PC-3 (cell line): ENCODE data around the gene RNF150. TPM values are rescaled to one million over a fixed set of nuclear protein-coding genes. Genes with fewer than 3 reads are reported as not detected.
A peak's percentile ranks its signal among the peaks of the same experiment; 100 is the strongest.

Source experiments
- ATAC-seq: fragments of 200-7000 bp; cut with Tn5 transposase; 2 replicates; pipeline ENCODE4 v1.9.1; 2020; ENCODE audit warnings: mild to moderate bottlenecking, moderate library complexity
- BruUV-seq: library from RNA; stranded (reverse); fragments of 400-500 nt; replicated peaks from 2 replicates; lab custom pipeline; 2021; lab: Mats Ljungman, UMichigan
- CTCF ChIA-PET: fragments of 300-600 bp; sonication (Branson Sonifier 250); formaldehyde crosslinking; loops from one replicate; lab custom pipeline; 2022; ENCODE audit warnings: antibody characterized with exemption; lab: Charles Lee
- POLR2A ChIA-PET: fragments of 300-600 bp; sonication (Branson Sonifier 250); formaldehyde crosslinking; loops from one replicate; lab custom pipeline; 2022; ENCODE audit warnings: antibody characterized with exemption; ENCODE audit not compliant: unreplicated experiment; lab: Charles Lee
- DNase-seq: peaks from one replicate; pipeline ENCODE4 v3.0.0-alpha.2; 2015
- H2AFZ ChIP-seq: fragments of 300-600 bp; sonication (generic); 2 replicates; pipeline ENCODE4 v1.6.0; 2016; ENCODE audit warnings: antibody characterized with exemption, low read length
- H3F3A ChIP-seq: fragments of 300-600 bp; sonication (generic); one replicate; pipeline ENCODE4 v1.6.0; 2017; ENCODE audit warnings: antibody characterized with exemption, low read length, control low read depth, mild to moderate bottlenecking; ENCODE audit not compliant: unreplicated experiment
- H3K27ac ChIP-seq: fragments of 300-600 bp; sonication (generic); 2 replicates; pipeline ENCODE4 v1.5.1; 2016; ENCODE audit warnings: mild to moderate bottlenecking, low read length
- H3K27me3 ChIP-seq: fragments of 300-600 bp; sonication (generic); 2 replicates; pipeline ENCODE4 v1.6.1; 2016; ENCODE audit warnings: low read length, mixed read lengths
- H3K36me3 ChIP-seq: fragments of 300-600 bp; sonication (generic); 2 replicates; pipeline ENCODE4 v1.6.1; 2016; ENCODE audit warnings: low read depth, mixed run types, low read length, mixed read lengths
- H3K4me1 ChIP-seq: fragments of 300-600 bp; sonication (generic); 2 replicates; pipeline ENCODE4 v1.5.1; 2016; ENCODE audit warnings: low read length; ENCODE audit not compliant: insufficient read depth
- H3K4me2 ChIP-seq: fragments of 300-600 bp; sonication (generic); 2 replicates; pipeline ENCODE4 v1.6.0; 2016; ENCODE audit warnings: low read length
- H3K4me3 ChIP-seq: fragments of 300-600 bp; sonication (generic); 2 replicates; pipeline ENCODE4 v1.5.1; 2016; ENCODE audit warnings: mild to moderate bottlenecking, low read length, mixed read lengths
- H3K79me2 ChIP-seq: fragments of 300-600 bp; sonication (generic); 2 replicates; pipeline ENCODE4 v1.6.1; 2017; ENCODE audit warnings: low read length, mixed read lengths
- H3K9ac ChIP-seq: fragments of 300-600 bp; sonication (generic); 2 replicates; pipeline ENCODE4 v1.6.0; 2016; ENCODE audit warnings: mild to moderate bottlenecking, low read length
- H3K9me2 ChIP-seq: fragments of 300-600 bp; sonication (generic); replicated peaks from 2 replicates; pipeline ENCODE4 v1.6.1; 2016; ENCODE audit warnings: mixed run types, low read length, mixed read lengths
- H3K9me3 ChIP-seq: fragments of 300-600 bp; sonication (generic); 2 replicates; pipeline ENCODE4 v1.6.1; 2016; ENCODE audit warnings: low read length, mixed read lengths
- H4K20me1 ChIP-seq: fragments of 300-600 bp; sonication (generic); 2 replicates; pipeline ENCODE4 v1.6.1; 2016; ENCODE audit warnings: low read length, mixed read lengths
- EZH2 ChIP-seq: fragments of 300-600 bp; sonication (generic); IDR thresholded peaks from one replicate; pipeline ENCODE4 v1.6.1; 2017; ENCODE audit warnings: antibody characterized with exemption, mild to moderate bottlenecking, low read length; ENCODE audit not compliant: unreplicated experiment
- EZH2phosphoT487 ChIP-seq: fragments of 300-600 bp; sonication (generic); IDR thresholded peaks from 2 replicates; pipeline ENCODE4 v1.6.1; 2018; ENCODE audit warnings: mild to moderate bottlenecking, antibody characterized with exemption, low read length, borderline replicate concordance
- intact Hi-C: fragments of 100-400 bp; cut with micrococcal nuclease; formaldehyde crosslinking; loops from 2 replicates; pipeline ENCODE4 v1.9.0; 2023
- total RNA-seq: library from RNA; depleted of rRNA; stranded (reverse); fragments of >200 nt; gene quantifications from 2 replicates; pipeline ENCODE4 v1.2.3, GENCODE V29; 2014
- TF ChIP-seq, protein P1 (sequence below): fragments of 300-600 bp; sonication (generic); conservative IDR thresholded peaks from 2 replicates; pipeline ENCODE4 v1.5.1; 2017; ENCODE audit warnings: antibody characterized with exemption, low read depth, mild to moderate bottlenecking, low read length

Gene RNF150
- total RNA-seq, 1 experiment from 2014 or later = 0.55 TPM

DNA sequence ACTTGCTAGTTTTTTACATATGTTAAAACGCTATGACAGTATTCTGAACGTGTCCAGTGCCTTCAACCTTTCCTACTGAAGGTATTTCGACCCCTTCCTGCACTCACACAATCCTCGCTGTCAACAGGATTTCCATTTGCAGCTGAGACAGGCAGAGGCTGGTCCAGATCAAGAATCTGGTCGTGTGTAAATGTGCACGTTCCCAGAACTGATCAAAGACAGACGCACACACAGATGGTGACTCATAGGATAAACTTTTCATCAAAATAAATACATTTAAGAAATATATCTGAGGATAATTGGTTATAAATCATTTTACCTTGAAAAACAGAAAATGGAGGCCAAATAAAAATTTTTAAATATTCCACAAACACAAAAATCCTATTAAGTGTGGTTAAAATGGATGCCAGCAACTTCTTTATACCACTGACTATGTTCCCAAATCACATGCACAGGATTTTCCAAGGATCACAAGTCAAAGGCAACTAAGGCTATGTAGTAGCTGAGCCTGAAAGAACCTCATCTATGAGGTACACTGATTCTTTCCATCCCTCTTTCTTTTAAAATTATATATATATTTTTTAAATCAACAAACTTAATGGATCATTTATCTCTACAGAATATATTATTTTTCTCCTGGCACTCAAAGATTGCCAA lies 85.9 kb downstream of the RNF150 start:
- Histone ChIP-seq H3K36me3 (no peaks in the 10 kb centered on the region), H3K9me3 (no peaks in the 10 kb centered on the region), H3K79me2 (no peaks in the 10 kb centered on the region), H4K20me1 (no peaks in the 10 kb centered on the region), H2AFZ (no peak overlapping the region), H3K9ac (no peak overlapping the region), H3K4me2 (no peak overlapping the region), H3K27me3 (peaks cover 15% of the 10 kb centered on the region; the same call in 1 of the 2 replicates), H3K27ac (no peak overlapping the region), H3F3A (no peaks in the 10 kb centered on the region), H3K4me1 (no peaks in the 10 kb centered on the region), H3K4me3 (no peak overlapping the region), H3K9me2 (no peaks in the 10 kb centered on the region)
- intact Hi-C loops = no loop called here
- no TSS peak for BruUV-seq
- ChIA-PET CTCF (no interaction called here), POLR2A (no interaction called here)
- ATAC-seq = no peak
- no peak for DNase-seq
- no peak for TF ChIP-seq EZH2
- TF ChIP-seq, protein P1, sequence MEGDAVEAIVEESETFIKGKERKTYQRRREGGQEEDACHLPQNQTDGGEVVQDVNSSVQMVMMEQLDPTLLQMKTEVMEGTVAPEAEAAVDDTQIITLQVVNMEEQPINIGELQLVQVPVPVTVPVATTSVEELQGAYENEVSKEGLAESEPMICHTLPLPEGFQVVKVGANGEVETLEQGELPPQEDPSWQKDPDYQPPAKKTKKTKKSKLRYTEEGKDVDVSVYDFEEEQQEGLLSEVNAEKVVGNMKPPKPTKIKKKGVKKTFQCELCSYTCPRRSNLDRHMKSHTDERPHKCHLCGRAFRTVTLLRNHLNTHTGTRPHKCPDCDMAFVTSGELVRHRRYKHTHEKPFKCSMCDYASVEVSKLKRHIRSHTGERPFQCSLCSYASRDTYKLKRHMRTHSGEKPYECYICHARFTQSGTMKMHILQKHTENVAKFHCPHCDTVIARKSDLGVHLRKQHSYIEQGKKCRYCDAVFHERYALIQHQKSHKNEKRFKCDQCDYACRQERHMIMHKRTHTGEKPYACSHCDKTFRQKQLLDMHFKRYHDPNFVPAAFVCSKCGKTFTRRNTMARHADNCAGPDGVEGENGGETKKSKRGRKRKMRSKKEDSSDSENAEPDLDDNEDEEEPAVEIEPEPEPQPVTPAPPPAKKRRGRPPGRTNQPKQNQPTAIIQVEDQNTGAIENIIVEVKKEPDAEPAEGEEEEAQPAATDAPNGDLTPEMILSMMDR = no peak
- TF ChIP-seq EZH2phosphoT487 = no peak

- ATAC-seq (peak; percentile 64), DNase-seq (peak; percentile 60)
- Histone ChIP-seq H3K4me2 (no peak overlapping the region), H3F3A (no peaks in the 10 kb centered on the region), H3K79me2 (no peaks in the 10 kb centered on the region), H3K9ac (no peak overlapping the region), H4K20me1 (no peaks in the 10 kb centered on the region), H3K9me2 (0 out of 2 replicates have a peak, but pooled peaks cover 2% of the 10 kb centered on the region), H2AFZ (no peak overlapping the region), H3K27me3 (peaks cover 19% of the 10 kb centered on the region; the same call in 1 of the 2 replicates), H3K27ac (no peak overlapping the region), H3K36me3 (no peaks in the 10 kb centered on the region), H3K4me1 (no peaks in the 10 kb centered on the region), H3K9me3 (no peaks in the 10 kb centered on the region), H3K4me3 (no peak overlapping the region)
- BruUV-seq = no TSS peak
- TF ChIP-seq, protein P1 = no peak
- no peak for TF ChIP-seq EZH2
- no peak for TF ChIP-seq EZH2phosphoT487
- ChIA-PET CTCF (no interaction called here), POLR2A (no interaction called here)
- intact Hi-C loops = no loop called here
Measured at GRCh38 chr4:141046255-141046654, 87.0 kb downstream of the RNF150 start.

- intact Hi-C loops = no loop called here
- H3K79me2 ChIP-seq = no peaks in the 10 kb centered on the region
- no TSS peak for BruUV-seq
Measured at GRCh38 chr4:141045848-141046247, 87.4 kb downstream of the RNF150 start.

More at GRCh38 chr4:141045848-141046247, 87.4 kb downstream of the RNF150 start:
- no peak overlapping the region for H3K9ac ChIP-seq
- TF ChIP-seq EZH2 (no peak), EZH2phosphoT487 (no peak)
- TF ChIP-seq, protein P1 = no peak
- H4K20me1 ChIP-seq = no peaks in the 10 kb centered on the region
- no peaks in the 10 kb centered on the region for H3F3A ChIP-seq
- no peak overlapping the region for H2AFZ ChIP-seq
- peaks cover 19% of the 10 kb centered on the region; the same call in 1 of the 2 replicates for H3K27me3 ChIP-seq
- no peaks in the 10 kb centered on the region for H3K36me3 ChIP-seq
- DNase-seq (no peak), ATAC-seq (no peak)
- no peak overlapping the region for H3K4me2 ChIP-seq
- H3K9me2 ChIP-seq = 0 out of 2 replicates have a peak, but pooled peaks cover 2% of the 10 kb centered on the region
- H3K4me1 ChIP-seq = no peaks in the 10 kb centered on the region
- no peak overlapping the region for H3K27ac ChIP-seq
- no peaks in the 10 kb centered on the region for H3K9me3 ChIP-seq
- ChIA-PET CTCF (no interaction called here), POLR2A (no interaction called here)
- H3K4me3 ChIP-seq = no peak overlapping the region
